Kidney epithelial cell (primary cell): ENCODE measurements around the gene AGO4. TPM values are rescaled to one million over a fixed set of nuclear protein-coding genes. Genes with fewer than 3 reads are reported as not detected.
"Not testable (repeated sequence)": the region's sequence is repeated elsewhere in the genome, so short reads cannot be mapped to it uniquely, and the experiment has no call there.

Experiments
- DNase-seq: peaks from one replicate; pipeline ENCODE4 v3.0.0-alpha.2; 2010; ENCODE audit warnings: low read depth
- H3K27me3 ChIP-seq: 2 replicates; pipeline ENCODE4 v1.6.0; 2011; ENCODE audit warnings: low read length; ENCODE audit not compliant: control insufficient read depth, insufficient read depth
- H3K36me3 ChIP-seq: 2 replicates; pipeline ENCODE4 v1.5.1; 2011; ENCODE audit warnings: low read length; ENCODE audit not compliant: control insufficient read depth, insufficient read depth
- H3K4me3 ChIP-seq: 2 replicates; pipeline ENCODE4 v1.5.1; 2011; ENCODE audit warnings: low read depth, mild to moderate bottlenecking, control low read depth, low read length
- CTCF ChIP-seq: IDR thresholded peaks from 2 replicates; pipeline ENCODE4 v1.5.1; 2011; ENCODE audit warnings: mild to moderate bottlenecking, moderate library complexity, low read length, control low read depth, inconsistent platforms; ENCODE audit not compliant: insufficient read depth, poor library complexity, severe bottlenecking
- total RNA-seq: library from RNA; depleted of rRNA; stranded (reverse); fragments of >200 nt; gene quantifications from 2 replicates; pipeline ENCODE4 v1.2.3, GENCODE V29; 2015

The AGO4 gene
- total RNA-seq, 1 donor from 2014 or later = 14.0 TPM

DNA sequence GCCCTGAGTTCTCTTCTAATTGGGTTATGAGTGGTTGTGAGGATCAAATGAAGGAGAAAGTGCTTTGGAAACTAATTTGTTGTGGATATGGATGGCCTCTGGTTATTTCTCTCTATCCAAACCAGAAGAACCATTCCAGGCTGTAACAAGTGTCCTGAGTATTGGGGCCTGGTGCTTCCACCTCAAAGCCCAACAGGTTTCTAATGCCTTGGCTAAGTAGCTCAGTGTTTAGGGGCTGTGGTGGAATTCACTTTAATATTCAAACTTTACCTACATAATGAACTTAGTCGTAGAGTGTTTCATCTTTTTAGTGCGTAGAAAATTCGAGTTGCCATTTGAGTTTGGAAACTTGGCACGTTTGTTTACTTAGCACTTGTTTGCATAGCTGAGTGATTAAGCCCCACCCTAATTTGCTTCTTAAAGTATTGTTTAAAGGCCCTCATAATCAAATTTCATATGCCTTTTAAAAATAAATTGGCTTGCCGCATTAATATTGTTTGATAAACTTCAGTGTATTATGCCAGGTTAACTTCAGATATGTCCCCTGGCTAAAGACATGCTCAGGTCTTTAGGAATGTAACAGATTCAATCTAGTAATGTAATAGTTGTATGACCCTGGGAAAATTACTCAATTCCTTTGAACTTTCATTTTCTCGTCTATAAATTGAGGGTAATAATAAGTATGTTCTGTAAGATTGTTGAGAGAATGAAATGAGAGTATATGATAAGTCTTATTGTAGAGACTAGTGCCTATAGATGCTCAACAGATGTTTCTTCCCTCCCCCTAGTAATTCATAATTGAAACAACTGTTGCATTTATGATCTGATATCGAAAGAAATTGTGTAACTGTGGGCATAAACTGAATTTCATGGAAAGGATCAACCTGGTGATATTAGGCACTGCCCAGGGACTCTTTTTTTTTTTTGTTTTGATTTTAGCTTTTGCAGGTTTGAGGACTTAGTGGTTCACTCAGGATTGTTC lies 1.6 kb downstream of the AGO4 start:
- no peak for DNase-seq
- Histone ChIP-seq H3K36me3 (no peaks in the 10 kb centered on the region), H3K4me3 (peak overlapping the region; percentile 67), H3K27me3 (no peaks in the 10 kb centered on the region)
- no peak for TF ChIP-seq CTCF

DNA sequence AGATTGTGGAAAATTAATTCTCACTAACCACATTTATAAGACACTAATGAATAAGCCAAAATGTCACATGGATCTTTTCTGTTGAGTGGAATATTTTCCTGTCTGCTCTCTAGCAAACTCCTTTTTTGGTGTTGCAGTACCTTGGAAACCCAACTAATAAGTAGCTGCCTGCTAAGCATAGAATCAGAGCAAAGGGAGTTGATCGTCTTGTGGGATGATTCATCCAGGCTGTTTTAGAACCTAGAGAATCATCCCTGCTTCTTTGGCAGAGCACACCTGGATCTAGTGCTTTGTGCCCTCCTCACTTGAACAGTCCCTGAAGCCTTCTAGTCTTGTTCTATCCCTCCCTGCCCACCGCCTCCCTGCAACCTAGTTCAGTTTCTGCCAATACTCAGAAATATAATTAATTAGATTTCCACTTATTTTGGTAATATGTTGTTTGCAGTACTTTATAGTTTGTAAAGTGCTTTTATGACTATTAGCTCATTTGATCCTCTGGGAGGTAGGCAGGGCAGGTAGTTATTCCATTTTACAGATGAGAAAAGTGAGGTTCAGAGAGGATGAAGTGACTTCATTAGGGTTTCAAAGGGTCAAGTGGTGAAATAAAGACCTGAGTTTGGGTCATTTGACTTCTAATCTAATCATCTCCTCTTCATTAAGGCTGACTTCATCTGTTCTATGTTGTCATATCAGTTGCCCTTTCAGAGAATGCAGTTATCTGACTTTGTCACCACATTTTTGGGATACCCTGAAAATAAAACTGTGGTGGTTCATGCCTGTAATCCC lies 2.5 kb downstream of the AGO4 start:
- TF ChIP-seq CTCF = no peak
- H3K4me3 ChIP-seq = no peak overlapping the region
- no peaks in the 10 kb centered on the region for H3K36me3 ChIP-seq
- peak; percentile 44 for DNase-seq
- H3K27me3 ChIP-seq = no peaks in the 10 kb centered on the region

- not testable (repeated sequence) for H3K4me3 ChIP-seq, H3K27me3 ChIP-seq, DNase-seq, H3K36me3 ChIP-seq
These were observed 4.9 kb downstream of the AGO4 start for GRCh38 chr1:35812754-35813153.

DNA sequence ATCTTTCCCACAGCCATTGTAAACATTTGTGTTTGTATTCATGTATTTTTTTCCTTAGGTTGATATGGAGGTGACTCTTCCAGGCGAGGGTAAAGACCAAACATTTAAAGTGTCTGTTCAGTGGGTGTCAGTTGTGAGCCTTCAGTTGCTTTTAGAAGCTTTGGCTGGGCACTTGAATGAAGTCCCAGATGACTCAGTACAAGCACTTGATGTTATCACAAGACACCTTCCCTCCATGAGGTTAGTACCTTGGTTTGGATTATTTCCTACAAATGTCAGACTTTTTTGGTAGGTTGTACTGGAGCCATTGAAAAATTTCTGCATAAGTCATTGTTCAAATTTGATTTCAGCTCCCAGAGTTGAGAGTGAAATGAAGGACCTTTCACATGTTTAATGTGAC lies 17.4 kb downstream of the AGO4 start:
- H3K36me3 ChIP-seq = no peaks in the 10 kb centered on the region
- H3K4me3 ChIP-seq = no peak overlapping the region
- H3K27me3 ChIP-seq = no peaks in the 10 kb centered on the region
- no peak for DNase-seq
- no peak for TF ChIP-seq CTCF

DNA sequence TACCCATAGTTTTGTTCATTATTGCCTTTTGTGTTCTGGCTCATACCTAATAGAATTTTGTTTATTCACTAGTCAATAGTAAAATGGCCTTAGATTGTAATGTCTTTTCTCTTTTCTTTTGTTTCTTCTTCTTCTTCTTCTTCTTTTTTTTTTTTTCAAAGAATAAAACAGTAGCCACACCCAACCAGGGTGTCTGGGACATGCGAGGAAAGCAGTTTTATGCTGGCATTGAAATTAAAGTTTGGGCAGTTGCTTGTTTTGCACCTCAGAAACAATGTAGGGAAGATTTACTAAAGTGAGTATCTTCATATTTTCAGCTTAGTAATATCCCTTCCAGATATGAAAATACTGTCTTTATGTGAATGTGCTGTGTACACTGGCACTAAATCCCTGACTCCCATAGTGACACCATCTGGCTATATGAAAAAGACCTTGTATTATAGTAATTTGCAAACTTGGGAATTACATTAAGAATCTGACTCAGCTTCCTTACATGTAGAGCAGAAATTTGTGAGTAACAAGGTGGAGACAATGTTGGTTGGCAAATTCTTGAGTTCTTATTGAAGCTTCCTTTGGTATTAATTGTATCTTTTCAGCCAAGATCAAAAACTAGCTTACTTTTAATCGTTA lies 24.6 kb downstream of the AGO4 start:
- no peak for DNase-seq
- Histone ChIP-seq H3K4me3 (no peak overlapping the region), H3K27me3 (no peaks in the 10 kb centered on the region), H3K36me3 (no peaks in the 10 kb centered on the region)
- TF ChIP-seq CTCF = no peak

- no peak for TF ChIP-seq CTCF
- Histone ChIP-seq H3K36me3 (no peaks in the 10 kb centered on the region), H3K27me3 (no peaks in the 10 kb centered on the region), H3K4me3 (no peak overlapping the region)
- no peak for DNase-seq
These were observed 25.6 kb downstream of the AGO4 start for GRCh38 chr1:35833395-35833794.
